ENCODE data around the gene ESF1. TPM values are rescaled to one million over a fixed set of nuclear protein-coding genes. Genes with fewer than 3 reads are reported as not detected.

Gene ESF1
- total RNA-seq, 1 donor from 2014 or later, result 15.5 TPM

DNA sequence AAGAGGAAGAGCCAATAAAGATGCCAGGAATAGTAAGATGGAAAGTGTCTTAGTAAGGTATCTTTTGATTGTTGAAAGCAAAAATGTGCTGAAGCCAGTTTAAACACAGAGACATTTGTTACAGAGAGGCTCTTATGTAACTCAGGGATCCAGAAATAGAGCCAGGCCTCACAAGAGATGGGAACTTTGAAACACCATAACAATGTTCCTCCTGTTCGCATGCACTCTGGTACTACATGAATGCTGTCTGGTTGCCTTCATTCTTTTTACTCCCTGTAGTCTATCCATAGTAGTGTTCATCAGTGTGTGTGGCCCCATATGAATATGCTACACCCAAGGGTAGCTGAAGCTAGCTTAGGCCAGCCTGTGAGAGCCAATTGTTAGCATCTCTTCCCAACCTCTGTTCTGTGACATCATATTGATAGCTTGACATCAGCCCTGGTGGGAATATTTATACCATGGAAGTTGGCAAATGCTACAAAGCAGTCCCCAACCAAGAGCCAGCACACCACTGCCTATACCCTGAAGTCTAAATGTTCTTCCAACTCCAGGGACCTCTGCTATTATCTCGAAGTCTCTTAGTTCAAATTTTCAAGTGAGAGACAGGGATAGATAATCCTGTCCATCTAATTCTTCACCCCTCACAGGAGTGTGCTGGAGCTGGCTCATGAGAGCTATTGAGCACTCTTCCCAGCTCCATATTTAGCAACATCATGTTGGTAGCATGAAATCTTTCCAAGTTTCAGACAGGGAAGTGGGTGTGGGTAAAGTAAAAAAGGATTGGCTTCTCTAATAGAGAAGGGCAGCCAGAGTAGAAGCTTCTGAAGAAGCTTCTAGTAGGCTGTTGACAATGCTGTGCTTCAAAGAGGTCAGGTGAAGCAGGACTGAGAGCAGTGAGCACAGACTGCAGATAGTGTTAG lies 7.1 kb upstream of the ESF1 start:
- CTCF ChIA-PET, result interaction anchor here (1.3 kb wide), 1 partner anchor 19 kb away, joined by 5 read pairs; no protein-coding TSS in a partner anchor
- Mint-ChIP-seq H3K4me1 (peaks cover 5% of the 10 kb centered on the region), H3K27me3 (no peaks in the 10 kb centered on the region), H3K9me3 (no peaks in the 10 kb centered on the region), H3K4me3 (no peak overlapping the region), H3K36me3 (ENCODE audit: low read depth) (peaks cover 80% of the 10 kb centered on the region), H3K27ac (no peak overlapping the region)
- DNase-seq (no peak), ATAC-seq (ENCODE audit: low read depth) (no peak)
- TF ChIP-seq, protein P1, sequence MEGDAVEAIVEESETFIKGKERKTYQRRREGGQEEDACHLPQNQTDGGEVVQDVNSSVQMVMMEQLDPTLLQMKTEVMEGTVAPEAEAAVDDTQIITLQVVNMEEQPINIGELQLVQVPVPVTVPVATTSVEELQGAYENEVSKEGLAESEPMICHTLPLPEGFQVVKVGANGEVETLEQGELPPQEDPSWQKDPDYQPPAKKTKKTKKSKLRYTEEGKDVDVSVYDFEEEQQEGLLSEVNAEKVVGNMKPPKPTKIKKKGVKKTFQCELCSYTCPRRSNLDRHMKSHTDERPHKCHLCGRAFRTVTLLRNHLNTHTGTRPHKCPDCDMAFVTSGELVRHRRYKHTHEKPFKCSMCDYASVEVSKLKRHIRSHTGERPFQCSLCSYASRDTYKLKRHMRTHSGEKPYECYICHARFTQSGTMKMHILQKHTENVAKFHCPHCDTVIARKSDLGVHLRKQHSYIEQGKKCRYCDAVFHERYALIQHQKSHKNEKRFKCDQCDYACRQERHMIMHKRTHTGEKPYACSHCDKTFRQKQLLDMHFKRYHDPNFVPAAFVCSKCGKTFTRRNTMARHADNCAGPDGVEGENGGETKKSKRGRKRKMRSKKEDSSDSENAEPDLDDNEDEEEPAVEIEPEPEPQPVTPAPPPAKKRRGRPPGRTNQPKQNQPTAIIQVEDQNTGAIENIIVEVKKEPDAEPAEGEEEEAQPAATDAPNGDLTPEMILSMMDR (IDR thresholded peaks at IDR 0.05), result no peak
- intact Hi-C loops (cut with micrococcal nuclease), result no loop called here
- POLR2A ChIA-PET, result no interaction called here

DNA sequence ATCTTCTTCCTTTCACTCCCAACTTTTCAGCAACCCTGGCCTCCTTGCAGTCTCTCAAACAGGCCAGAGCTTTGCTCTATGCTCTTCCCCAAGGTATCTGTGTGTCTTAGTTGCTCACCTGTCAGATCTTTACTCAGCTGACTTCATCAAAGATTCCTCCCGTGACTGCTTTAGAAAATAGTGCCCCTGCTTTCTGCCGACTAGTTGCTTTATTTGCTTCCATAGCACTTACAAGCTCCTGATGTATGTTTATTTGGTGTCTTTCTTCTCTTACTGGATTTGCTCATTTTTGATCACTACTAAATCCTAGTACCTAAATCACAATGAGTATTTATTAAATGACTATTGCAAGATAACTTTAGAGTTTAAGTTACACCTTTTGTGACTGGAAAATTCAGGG lies 6.0 kb upstream of the ESF1 start:
- Mint-ChIP-seq H3K27me3 (no peaks in the 10 kb centered on the region), H3K4me3 (no peak overlapping the region), H3K27ac (no peak overlapping the region), H3K4me1 (peaks cover 16% of the 10 kb centered on the region), H3K36me3 (ENCODE audit: low read depth) (peaks cover 73% of the 10 kb centered on the region), H3K9me3 (no peaks in the 10 kb centered on the region)
- POLR2A ChIA-PET, result no interaction called here
- DNase-seq (no peak), ATAC-seq (ENCODE audit: low read depth) (no peak)
- intact Hi-C loops (cut with micrococcal nuclease), result no loop called here
- TF ChIP-seq, protein P1 (IDR thresholded peaks at IDR 0.05), result no peak
- CTCF ChIA-PET, result no interaction called here

DNA sequence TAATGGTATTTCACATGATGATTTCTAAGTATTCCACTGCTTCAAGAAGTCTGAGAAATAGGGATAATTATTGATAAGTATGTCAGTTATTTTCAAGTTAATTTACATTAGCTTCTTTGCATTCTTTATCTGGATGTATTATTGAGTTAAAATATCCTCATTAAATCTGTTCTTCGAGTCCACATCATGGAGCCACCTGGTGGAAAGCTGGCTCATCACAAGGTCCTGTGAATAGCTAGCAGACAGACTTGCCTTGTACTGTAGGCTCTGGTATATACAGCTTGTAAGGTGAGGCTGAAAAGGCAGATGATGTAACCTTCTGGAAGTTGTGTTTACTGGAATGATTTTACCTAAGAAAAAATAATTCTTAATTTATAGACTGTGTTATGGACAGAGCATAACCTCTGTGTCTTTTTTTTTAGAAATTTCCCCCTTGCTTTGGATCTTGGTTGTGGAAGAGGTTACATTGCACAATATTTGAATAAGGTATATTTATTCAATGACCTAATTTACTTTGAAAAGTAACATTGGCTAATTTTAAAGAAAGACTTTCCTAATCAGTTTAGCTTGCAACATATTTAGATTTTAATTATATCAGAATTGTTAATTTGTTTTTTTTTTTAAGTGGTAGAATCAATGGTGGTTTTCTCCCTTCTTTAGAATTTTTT lies 3.6 kb upstream of the ESF1 start:
- TF ChIP-seq, protein P1 (IDR thresholded peaks at IDR 0.05), result peak; percentile 24
- ChIA-PET CTCF (interaction anchor here (0.6 to 1.7 kb wide), 4 partner anchors 39 to 669 kb away, joined by 4 to 9 read pairs (median 7); no protein-coding TSS in a partner anchor), POLR2A (no interaction called here)
- H3K36me3 Mint-ChIP-seq (ENCODE audit: low read depth), result peaks cover 63% of the 10 kb centered on the region
- H3K27ac Mint-ChIP-seq, result no peak overlapping the region
- H3K9me3 Mint-ChIP-seq, result no peaks in the 10 kb centered on the region
- no peak overlapping the region for H3K4me3 Mint-ChIP-seq
- DNase-seq (no peak), ATAC-seq (ENCODE audit: low read depth) (no peak)
- peaks cover 37% of the 10 kb centered on the region for H3K4me1 Mint-ChIP-seq
- H3K27me3 Mint-ChIP-seq, result no peaks in the 10 kb centered on the region
- intact Hi-C loops (cut with micrococcal nuclease), result loop anchor here (1.0 to 5.0 kb wide), 3 partner anchors 176 to 669 kb away; no protein-coding TSS in a partner anchor

GRCh38 chr20:13786143-13786828 lies 1.6 kb upstream of the ESF1 start:
- ChIA-PET CTCF (interaction anchor here (0.9 kb wide), 1 partner anchor 15 kb away, joined by 4 read pairs; no protein-coding TSS in a partner anchor), POLR2A (interaction anchor here (0.5 kb wide), 1 partner anchor 21 kb away, joined by 3 read pairs; no protein-coding TSS in a partner anchor)
- peak overlapping the region; percentile 46 for H3K27ac Mint-ChIP-seq
- no peaks in the 10 kb centered on the region for H3K27me3 Mint-ChIP-seq
- intact Hi-C loops (cut with micrococcal nuclease), result loop anchor here (5.0 kb wide), 1 partner anchor 174 kb away; no protein-coding TSS in a partner anchor
- peaks cover 63% of the 10 kb centered on the region for H3K36me3 Mint-ChIP-seq (ENCODE audit: low read depth)
- TF ChIP-seq, protein P1 (IDR thresholded peaks at IDR 0.05), result no peak
- no peaks in the 10 kb centered on the region for H3K9me3 Mint-ChIP-seq
- H3K4me3 Mint-ChIP-seq, result peak overlapping the region; percentile 94
- H3K4me1 Mint-ChIP-seq, result peaks cover 45% of the 10 kb centered on the region
- DNase-seq (no peak), ATAC-seq (ENCODE audit: low read depth) (no peak)

Measured in activated B cell treated with CpG ODN at 0.5 μM for 24 hours (primary cell).